Effector memory CD8-positive, alpha-beta T cell (primary cell): ENCODE measurements around the gene NELL1.
"Not testable (repeated sequence)": the region's sequence is repeated elsewhere in the genome, so short reads cannot be mapped to it uniquely, and the experiment has no call there.

Experiments used
- ATAC-seq: fragments of 150-1000 bp; cut with Tn5 transposase; replicated peaks from 2 replicates; pipeline ENCODE4 v1.10.0; 2021; ENCODE audit warnings: mild to moderate bottlenecking, moderate library complexity
- DNase-seq, 3 experiments: peaks; one replicate each; pipeline ENCODE4 v3.0.0; 2021
- H3K27ac Mint-ChIP-seq, 2 donors: one replicate each; pipeline ENCODE4 v1.8.0; 2022; ENCODE audit warnings: mild to moderate bottlenecking in 2 of 2, mixed read lengths in 2 of 2, moderate library complexity in 2 of 2
- H3K27me3 Mint-ChIP-seq, 2 donors: one replicate each; pipeline ENCODE4 v1.8.0; 2022; ENCODE audit warnings: mixed read lengths in 2 of 2
- H3K36me3 Mint-ChIP-seq: one replicate; pipeline ENCODE4 v1.8.0; 2022; ENCODE audit warnings: mild to moderate bottlenecking, moderate library complexity, mixed read lengths; ENCODE audit not compliant: insufficient read depth
- H3K4me1 Mint-ChIP-seq, 2 donors: one replicate each; pipeline ENCODE4 v1.8.0; 2022; ENCODE audit warnings: low read depth in 2 of 2, mixed read lengths in 2 of 2
- H3K4me3 Mint-ChIP-seq, 2 donors: one replicate each; pipeline ENCODE4 v1.8.0; 2022; ENCODE audit warnings: mild to moderate bottlenecking in 2 of 2, mixed read lengths in 2 of 2, moderate library complexity in 2 of 2
- H3K9me3 Mint-ChIP-seq, 2 donors: one replicate each; pipeline ENCODE4 v1.8.0; 2022; ENCODE audit warnings: mixed read lengths in 2 of 2

Gene NELL1

DNA sequence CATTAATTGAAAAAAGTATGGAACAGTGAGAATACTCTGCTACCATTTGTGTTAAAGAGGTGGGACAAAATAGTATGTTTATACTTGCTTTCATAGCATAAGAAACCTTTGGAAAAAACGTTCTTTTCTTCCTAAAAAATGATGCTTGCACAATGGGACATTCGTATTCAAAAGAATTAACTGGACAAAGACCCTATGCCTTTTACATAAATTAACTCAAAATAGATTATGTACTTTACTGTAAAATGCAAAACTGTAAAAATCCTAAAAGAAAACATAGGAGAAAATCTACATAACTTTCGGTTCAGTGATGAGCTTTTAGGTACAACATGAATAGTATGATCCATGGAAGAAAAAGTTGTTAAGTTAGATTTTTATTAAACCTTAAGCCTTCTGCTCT, 166.2 kb downstream of the NELL1 start:
- DNase-seq (no peak), ATAC-seq (no peak)
- H3K9me3 Mint-ChIP-seq, result no peaks in the 10 kb centered on the region
- no peak overlapping the region for H3K4me3 Mint-ChIP-seq
- H3K36me3 Mint-ChIP-seq, result no peaks in the 10 kb centered on the region
- H3K4me1 Mint-ChIP-seq, result no peaks in the 10 kb centered on the region
- H3K27me3 Mint-ChIP-seq, result no peaks in the 10 kb centered on the region
- H3K27ac Mint-ChIP-seq, result no peak overlapping the region

GRCh38 chr11:20839231-20839630, 169.8 kb downstream of the NELL1 start:
- ATAC-seq (no peak), DNase-seq (no peak)
- H3K4me1 Mint-ChIP-seq, result no peaks in the 10 kb centered on the region
- no peaks in the 10 kb centered on the region for H3K36me3 Mint-ChIP-seq
- no peak overlapping the region for H3K4me3 Mint-ChIP-seq
- H3K9me3 Mint-ChIP-seq, result no peaks in the 10 kb centered on the region
- H3K27ac Mint-ChIP-seq, result no peak overlapping the region
- H3K27me3 Mint-ChIP-seq, result no peaks in the 10 kb centered on the region

GRCh38 chr11:20840341-20840740, 171.0 kb downstream of the NELL1 start:
- no peak for ATAC-seq
- Mint-ChIP-seq H3K4me1 (no peaks in the 10 kb centered on the region), H3K36me3 (no peaks in the 10 kb centered on the region), H3K4me3 (no peak overlapping the region), H3K27ac (no peak overlapping the region), H3K27me3 (no peaks in the 10 kb centered on the region), H3K9me3 (no peaks in the 10 kb centered on the region)
- no peak for DNase-seq

DNA sequence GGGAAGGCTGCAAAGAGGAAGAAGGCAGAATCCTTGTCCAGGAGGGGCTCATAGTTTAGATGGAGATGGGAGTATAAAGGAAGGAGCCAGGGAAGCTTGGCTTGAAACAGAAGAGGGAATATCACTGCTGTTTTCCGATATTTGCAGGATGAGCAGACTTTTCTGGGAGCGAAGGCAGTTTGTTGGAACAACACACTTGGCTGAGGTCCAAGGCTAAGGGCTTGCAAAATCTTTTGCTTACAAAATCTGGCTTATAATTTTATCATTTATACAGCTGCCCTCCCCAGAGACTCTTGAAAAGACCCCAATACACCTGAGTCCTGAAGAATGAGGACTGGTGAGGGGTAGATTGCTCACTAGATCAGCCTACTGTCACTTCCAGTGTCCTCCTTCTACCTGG, 174.8 kb downstream of the NELL1 start:
- ATAC-seq, result no peak
- Mint-ChIP-seq H3K4me3 (no peak overlapping the region), H3K27me3 (no peaks in the 10 kb centered on the region), H3K4me1 (no peaks in the 10 kb centered on the region), H3K27ac (no peak overlapping the region), H3K36me3 (no peaks in the 10 kb centered on the region), H3K9me3 (peaks cover 2% of the 10 kb centered on the region in 2 donors)
- DNase-seq, result no peak

DNA sequence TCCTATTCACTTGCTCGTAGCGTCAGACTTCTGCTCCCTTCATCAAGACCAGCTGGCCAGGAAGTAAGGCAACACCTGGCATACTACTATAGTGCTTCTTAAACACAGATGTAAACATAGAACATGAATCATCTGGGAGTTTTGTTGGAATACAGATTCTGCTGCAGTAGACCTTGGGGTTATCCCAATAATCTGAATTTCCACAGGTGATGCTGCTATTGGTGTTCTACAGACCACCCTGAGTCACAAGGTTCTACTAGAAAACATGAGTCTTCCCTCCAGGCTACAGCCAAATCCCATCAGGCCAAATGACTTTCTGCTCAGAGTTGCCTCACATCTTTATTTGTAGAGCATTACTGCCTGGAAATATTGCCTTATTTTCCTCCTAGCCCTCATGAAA, 175.2 kb downstream of the NELL1 start:
- no peak for DNase-seq
- Mint-ChIP-seq H3K27me3 (no peaks in the 10 kb centered on the region), H3K36me3 (no peaks in the 10 kb centered on the region), H3K4me1 (no peaks in the 10 kb centered on the region), H3K9me3 (peaks cover 3 to 6% of the 10 kb centered on the region in 2 donors), H3K27ac (no peak overlapping the region), H3K4me3 (no peak overlapping the region)
- ATAC-seq, result no peak

GRCh38 chr11:20854215-20854955, 185.0 kb downstream of the NELL1 start:
- H3K27ac Mint-ChIP-seq, result no peak overlapping the region
- H3K4me1 Mint-ChIP-seq, result no peaks in the 10 kb centered on the region
- no peak overlapping the region for H3K4me3 Mint-ChIP-seq
- DNase-seq (no peak), ATAC-seq (no peak)
- H3K27me3 Mint-ChIP-seq, result no peaks in the 10 kb centered on the region
- H3K36me3 Mint-ChIP-seq, result no peaks in the 10 kb centered on the region
- peaks cover 2 to 13% of the 10 kb centered on the region in 2 donors for H3K9me3 Mint-ChIP-seq

DNA sequence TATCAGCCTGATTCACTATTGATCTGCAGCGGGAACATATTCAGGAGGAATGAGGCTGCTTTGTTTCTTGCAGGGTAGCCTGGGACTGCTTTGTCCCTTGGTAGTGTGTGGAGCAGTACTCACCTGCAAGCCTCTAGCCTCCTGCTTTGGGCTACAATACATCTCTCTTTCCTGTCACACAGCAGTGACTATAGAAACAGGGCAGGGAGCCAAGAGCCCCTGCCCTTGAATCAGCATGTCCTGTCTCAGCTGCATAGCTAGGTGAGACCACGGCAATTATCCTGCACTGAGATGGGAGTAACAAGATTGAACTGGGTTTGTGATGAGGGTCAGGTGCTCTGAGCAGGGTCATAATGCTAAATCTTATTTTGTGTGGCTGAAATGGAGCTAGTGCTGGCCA, 191.9 kb downstream of the NELL1 start:
- Mint-ChIP-seq H3K27ac (no peak overlapping the region), H3K4me1 (no peaks in the 10 kb centered on the region), H3K4me3 (no peak overlapping the region), H3K36me3 (no peaks in the 10 kb centered on the region), H3K27me3 (no peaks in the 10 kb centered on the region), H3K9me3 (peaks cover 0 to 10% of the 10 kb centered on the region in 2 donors)
- ATAC-seq (no peak), DNase-seq (no peak)

DNA sequence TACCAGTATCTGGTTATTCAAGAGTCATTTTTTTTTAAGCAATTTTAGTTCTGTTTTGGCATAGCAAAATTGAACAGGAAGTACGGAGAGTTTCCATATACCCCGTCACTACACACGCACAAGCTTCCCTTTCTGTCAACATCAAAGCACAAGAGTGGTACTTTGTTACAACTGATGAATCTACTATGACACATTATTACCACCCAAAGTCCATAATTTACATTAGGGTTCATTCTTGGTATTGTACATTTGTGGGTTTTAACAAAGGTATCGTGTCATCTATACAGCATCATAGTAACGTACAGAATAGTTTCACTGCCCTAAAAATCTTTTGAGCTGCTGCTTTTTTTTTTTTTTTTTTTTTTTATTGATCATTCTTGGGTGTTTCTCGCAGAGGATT, 192.9 kb downstream of the NELL1 start:
- not testable (repeated sequence) for H3K36me3 Mint-ChIP-seq, DNase-seq, H3K27ac Mint-ChIP-seq, H3K27me3 Mint-ChIP-seq, H3K4me3 Mint-ChIP-seq, ATAC-seq, H3K9me3 Mint-ChIP-seq, H3K4me1 Mint-ChIP-seq

DNA sequence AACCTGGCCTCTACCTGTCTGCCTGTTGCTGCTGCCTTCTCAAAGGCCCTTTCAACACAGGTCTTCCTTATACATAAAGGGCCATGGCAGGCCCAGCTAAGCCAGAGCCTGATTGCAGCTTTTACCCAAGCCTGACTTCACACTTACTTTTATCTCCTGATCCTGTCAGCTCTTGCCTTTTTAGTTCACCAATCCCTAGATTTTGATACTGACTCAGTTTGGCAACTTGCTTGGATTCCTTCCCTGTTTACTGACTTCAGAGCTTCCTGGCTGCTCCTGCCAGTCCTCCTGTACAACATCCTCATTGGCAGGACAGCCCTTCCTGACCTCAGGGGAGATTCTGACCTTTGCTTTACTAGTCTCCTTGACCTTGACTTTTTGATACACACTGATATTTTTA, 195.2 kb downstream of the NELL1 start:
- Mint-ChIP-seq H3K27ac (no peak overlapping the region), H3K4me1 (no peaks in the 10 kb centered on the region), H3K27me3 (no peaks in the 10 kb centered on the region), H3K36me3 (no peaks in the 10 kb centered on the region), H3K4me3 (no peak overlapping the region), H3K9me3 (peaks cover 1 to 5% of the 10 kb centered on the region in 2 donors)
- ATAC-seq (no peak), DNase-seq (no peak)

- no peaks in the 10 kb centered on the region for H3K27me3 Mint-ChIP-seq
- no peak overlapping the region for H3K27ac Mint-ChIP-seq
- peaks cover 3 to 5% of the 10 kb centered on the region in 2 donors for H3K9me3 Mint-ChIP-seq
These were observed 195.8 kb downstream of the NELL1 start for GRCh38 chr11:20865161-20865560.

DNA sequence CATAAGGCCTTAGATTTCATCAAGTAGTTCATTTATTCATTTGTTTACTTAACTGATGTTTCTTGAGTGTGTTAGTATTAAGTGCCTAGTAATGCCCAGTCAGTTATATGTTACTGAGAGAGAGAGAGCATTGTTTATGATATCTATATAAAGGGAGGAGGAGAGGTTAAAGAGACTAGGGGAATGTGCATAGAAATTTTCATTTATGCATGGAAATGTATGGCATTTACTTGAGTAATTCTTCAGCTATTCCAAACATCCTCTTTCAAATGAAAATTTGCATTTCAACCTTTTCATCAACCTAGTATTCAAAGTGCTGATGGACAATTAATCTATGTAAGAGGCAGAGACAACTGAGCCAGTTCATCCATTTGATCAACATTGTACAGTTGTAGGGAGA, 199.7 kb downstream of the NELL1 start:
- H3K27ac Mint-ChIP-seq, result no peak overlapping the region
- no peaks in the 10 kb centered on the region for H3K36me3 Mint-ChIP-seq
- H3K4me1 Mint-ChIP-seq, result no peaks in the 10 kb centered on the region
- no peak for DNase-seq
- no peak for ATAC-seq
- peaks cover 3 to 5% of the 10 kb centered on the region in 2 donors for H3K9me3 Mint-ChIP-seq
- no peaks in the 10 kb centered on the region for H3K27me3 Mint-ChIP-seq
- H3K4me3 Mint-ChIP-seq, result no peak overlapping the region

More at GRCh38 chr11:20865161-20865560, 195.8 kb downstream of the NELL1 start:
- H3K36me3 Mint-ChIP-seq, result no peaks in the 10 kb centered on the region
- ATAC-seq, result no peak
- no peaks in the 10 kb centered on the region for H3K4me1 Mint-ChIP-seq
- no peak for DNase-seq
- no peak overlapping the region for H3K4me3 Mint-ChIP-seq

GRCh38 chr11:20873054-20873453, 203.7 kb downstream of the NELL1 start:
- H3K27me3 Mint-ChIP-seq, result no peaks in the 10 kb centered on the region
- no peak overlapping the region for H3K4me3 Mint-ChIP-seq
- no peak for ATAC-seq
- H3K27ac Mint-ChIP-seq, result no peak overlapping the region
- H3K36me3 Mint-ChIP-seq, result no peaks in the 10 kb centered on the region
- H3K4me1 Mint-ChIP-seq, result no peaks in the 10 kb centered on the region
- peaks cover 2 to 7% of the 10 kb centered on the region in 2 donors for H3K9me3 Mint-ChIP-seq
- no peak for DNase-seq

- H3K4me3 Mint-ChIP-seq, result no peak overlapping the region
- no peaks in the 10 kb centered on the region for H3K4me1 Mint-ChIP-seq
- no peaks in the 10 kb centered on the region for H3K36me3 Mint-ChIP-seq
- DNase-seq (no peak), ATAC-seq (no peak)
- H3K9me3 Mint-ChIP-seq, result peaks cover 4 to 12% of the 10 kb centered on the region in 2 donors
- no peak overlapping the region for H3K27ac Mint-ChIP-seq
- H3K27me3 Mint-ChIP-seq, result no peaks in the 10 kb centered on the region
These were observed 205.0 kb downstream of the NELL1 start for GRCh38 chr11:20874358-20874757.

- Mint-ChIP-seq H3K4me3 (no peak overlapping the region), H3K27ac (no peak overlapping the region), H3K27me3 (no peaks in the 10 kb centered on the region), H3K4me1 (no peaks in the 10 kb centered on the region), H3K9me3 (peaks cover 6 to 12% of the 10 kb centered on the region in 2 donors), H3K36me3 (no peaks in the 10 kb centered on the region)
- ATAC-seq, result no peak
- DNase-seq, result no peak
These were observed 206.5 kb downstream of the NELL1 start for GRCh38 chr11:20875889-20876288.
